ENCODE measurements around the gene ADAM19.

Gene ADAM19

GRCh38 chr5:157548513-157549282 is 26.9 kb downstream of the ADAM19 start:
- no peaks in the 10 kb centered on the region for H3K27me3 ChIP-seq (ENCODE audit: control insufficient read depth, insufficient read depth, low read length)
- no peaks in the 10 kb centered on the region; the same call in 1 of the 2 replicates for H3K4me1 ChIP-seq (ENCODE audit: control insufficient read depth, insufficient read depth, low read length)
- H3K9me3 ChIP-seq (ENCODE audit: control insufficient read depth, insufficient read depth, low read length): no peaks in the 10 kb centered on the region
- no peak overlapping the region for H3K4me3 ChIP-seq (ENCODE audit: low read length)
- H3K27ac ChIP-seq (ENCODE audit: low read length): no peak overlapping the region
- DNase-seq (ENCODE audit: low read depth, low spot score): no peak
- no CpG with 5 or more reads among the region's 4 CpGs for WGBS (ENCODE audit: insufficient coverage, insufficient read length)
- H3K36me3 ChIP-seq (ENCODE audit: control insufficient read depth, insufficient read depth, low read length): no peaks in the 10 kb centered on the region

GRCh38 chr5:157547941-157548512 is 27.5 kb downstream of the ADAM19 start:
- Histone ChIP-seq H3K27ac (ENCODE audit: low read length) (no peak overlapping the region), H3K27me3 (ENCODE audit: control insufficient read depth, insufficient read depth, low read length) (no peaks in the 10 kb centered on the region), H3K36me3 (ENCODE audit: control insufficient read depth, insufficient read depth, low read length) (no peaks in the 10 kb centered on the region), H3K9me3 (ENCODE audit: control insufficient read depth, insufficient read depth, low read length) (no peaks in the 10 kb centered on the region), H3K4me1 (ENCODE audit: control insufficient read depth, insufficient read depth, low read length) (no peaks in the 10 kb centered on the region; the same call in 1 of the 2 replicates), H3K4me3 (ENCODE audit: low read length) (no peak overlapping the region)
- DNase-seq (ENCODE audit: low read depth, low spot score): no peak
- WGBS (ENCODE audit: insufficient coverage, insufficient read length): no CpG with 5 or more reads among the region's 3 CpGs

DNA sequence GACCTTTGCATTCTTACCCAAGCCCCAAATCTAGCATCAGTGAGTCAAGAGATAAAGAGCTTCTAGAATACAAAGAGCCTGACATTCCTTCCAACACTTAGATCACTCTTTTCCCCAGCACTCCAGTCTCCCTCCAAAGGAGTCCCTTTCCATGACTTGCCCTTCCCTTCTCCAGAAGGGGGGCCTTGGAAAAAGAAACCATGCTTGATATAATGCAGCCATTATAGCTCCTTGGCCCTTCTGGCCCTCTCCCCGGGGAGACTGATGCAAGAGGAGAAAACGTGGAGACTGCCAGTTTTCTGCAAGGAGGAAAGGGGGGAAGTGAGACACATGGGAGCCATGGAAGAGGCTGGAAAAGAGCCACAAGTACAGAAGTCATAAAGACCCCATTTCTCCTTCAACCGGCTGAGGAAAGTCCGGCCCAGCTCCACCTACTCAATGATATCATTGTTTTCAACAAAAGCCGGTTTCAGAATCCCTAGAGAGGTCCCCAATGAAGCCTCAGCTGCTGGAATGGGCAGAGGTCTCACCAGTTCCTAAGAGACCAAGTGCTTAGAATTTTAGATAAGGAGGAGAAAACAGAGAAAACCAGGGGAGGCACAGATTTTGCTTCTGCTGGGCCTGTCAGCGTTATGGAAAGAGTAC is 29.0 kb downstream of the ADAM19 start:
- Histone ChIP-seq H3K4me1 (ENCODE audit: control insufficient read depth, insufficient read depth, low read length) (no peaks in the 10 kb centered on the region; the same call in 1 of the 2 replicates), H3K9me3 (ENCODE audit: control insufficient read depth, insufficient read depth, low read length) (no peaks in the 10 kb centered on the region), H3K36me3 (ENCODE audit: control insufficient read depth, insufficient read depth, low read length) (no peaks in the 10 kb centered on the region), H3K4me3 (ENCODE audit: low read length) (no peak overlapping the region), H3K27me3 (ENCODE audit: control insufficient read depth, insufficient read depth, low read length) (no peaks in the 10 kb centered on the region), H3K27ac (ENCODE audit: low read length) (no peak overlapping the region)
- WGBS (ENCODE audit: insufficient coverage, insufficient read length): no CpG with 5 or more reads among the region's 6 CpGs
- DNase-seq (ENCODE audit: low read depth, low spot score): no peak

DNA sequence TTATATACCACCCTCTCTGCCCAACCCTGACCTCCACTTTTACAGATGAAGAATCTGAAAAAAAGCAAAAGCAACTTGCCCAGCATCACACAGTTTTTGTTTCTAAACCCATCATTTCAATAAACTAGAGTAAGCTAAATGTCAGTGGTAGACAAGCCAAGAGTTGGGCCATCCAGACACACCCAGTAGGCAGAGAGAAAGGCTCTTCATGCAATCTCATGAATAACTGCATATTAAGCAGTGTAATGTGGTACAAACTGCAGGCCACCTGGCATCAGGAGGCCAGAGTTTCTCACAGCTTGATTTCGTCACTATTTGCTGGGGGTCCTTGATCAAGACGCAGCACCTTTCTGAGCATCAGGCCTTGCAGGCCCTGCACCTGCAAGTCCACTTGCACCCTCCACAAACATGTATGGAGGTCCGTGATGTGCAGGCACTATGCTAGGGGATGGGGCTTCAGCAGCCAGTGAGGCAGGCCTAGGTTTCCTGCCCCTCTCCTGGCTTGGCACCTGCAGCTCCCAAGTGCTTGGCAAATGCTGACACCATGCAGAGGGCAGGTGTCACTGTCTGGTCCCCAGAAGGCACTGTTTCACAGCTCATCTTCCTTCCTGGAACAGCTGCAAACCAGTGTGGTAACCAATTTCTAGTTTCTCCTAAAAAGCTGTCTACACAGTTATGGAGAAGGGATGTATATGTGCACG is 29.8 kb downstream of the ADAM19 start:
- Histone ChIP-seq H3K27me3 (ENCODE audit: control insufficient read depth, insufficient read depth, low read length) (no peaks in the 10 kb centered on the region), H3K9me3 (ENCODE audit: control insufficient read depth, insufficient read depth, low read length) (no peaks in the 10 kb centered on the region), H3K4me3 (ENCODE audit: low read length) (no peak overlapping the region), H3K4me1 (ENCODE audit: control insufficient read depth, insufficient read depth, low read length) (peaks cover 2% of the 10 kb centered on the region; the same call in 1 of the 2 replicates), H3K36me3 (ENCODE audit: control insufficient read depth, insufficient read depth, low read length) (no peaks in the 10 kb centered on the region), H3K27ac (ENCODE audit: low read length) (no peak overlapping the region)
- no peak for DNase-seq (ENCODE audit: low read depth, low spot score)
- WGBS (ENCODE audit: insufficient coverage, insufficient read length): no CpG with 5 or more reads among the region's 4 CpGs

- DNase-seq (ENCODE audit: low read depth, low spot score): no peak
- Histone ChIP-seq H3K27ac (ENCODE audit: low read length) (no peak overlapping the region), H3K27me3 (ENCODE audit: control insufficient read depth, insufficient read depth, low read length) (no peaks in the 10 kb centered on the region), H3K36me3 (ENCODE audit: control insufficient read depth, insufficient read depth, low read length) (no peaks in the 10 kb centered on the region), H3K4me3 (ENCODE audit: low read length) (no peak overlapping the region), H3K9me3 (ENCODE audit: control insufficient read depth, insufficient read depth, low read length) (no peaks in the 10 kb centered on the region), H3K4me1 (ENCODE audit: control insufficient read depth, insufficient read depth, low read length) (peaks cover 2% of the 10 kb centered on the region; the same call in 1 of the 2 replicates)
- WGBS (ENCODE audit: insufficient coverage, insufficient read length): no CpG with 5 or more reads among the region's 7 CpGs
Measured at GRCh38 chr5:157544623-157544989, 31.0 kb downstream of the ADAM19 start.

GRCh38 chr5:157543825-157544622 is 31.6 kb downstream of the ADAM19 start:
- peaks cover 2% of the 10 kb centered on the region; the same call in 1 of the 2 replicates for H3K4me1 ChIP-seq (ENCODE audit: control insufficient read depth, insufficient read depth, low read length)
- no peak for DNase-seq (ENCODE audit: low read depth, low spot score)
- no peaks in the 10 kb centered on the region for H3K36me3 ChIP-seq (ENCODE audit: control insufficient read depth, insufficient read depth, low read length)
- no peak overlapping the region for H3K4me3 ChIP-seq (ENCODE audit: low read length)
- no peaks in the 10 kb centered on the region for H3K9me3 ChIP-seq (ENCODE audit: control insufficient read depth, insufficient read depth, low read length)
- 100% methylated on average over 3 of the region's 10 CpGs for WGBS (ENCODE audit: insufficient coverage, insufficient read length)
- no peak overlapping the region for H3K27ac ChIP-seq (ENCODE audit: low read length)
- H3K27me3 ChIP-seq (ENCODE audit: control insufficient read depth, insufficient read depth, low read length): no peaks in the 10 kb centered on the region

- Histone ChIP-seq H3K4me3 (ENCODE audit: low read length) (no peak overlapping the region), H3K4me1 (ENCODE audit: control insufficient read depth, insufficient read depth, low read length) (0 out of 2 replicates have a peak, but pooled peaks cover 2% of the 10 kb centered on the region), H3K9me3 (ENCODE audit: control insufficient read depth, insufficient read depth, low read length) (no peaks in the 10 kb centered on the region), H3K36me3 (ENCODE audit: control insufficient read depth, insufficient read depth, low read length) (no peaks in the 10 kb centered on the region), H3K27me3 (ENCODE audit: control insufficient read depth, insufficient read depth, low read length) (no peaks in the 10 kb centered on the region), H3K27ac (ENCODE audit: low read length) (no peak overlapping the region)
- WGBS (ENCODE audit: insufficient coverage, insufficient read length): no CpG with 5 or more reads among the region's 14 CpGs
- DNase-seq (ENCODE audit: low read depth, low spot score): no peak
Measured at GRCh38 chr5:157542282-157543000, 33.1 kb downstream of the ADAM19 start.

DNA sequence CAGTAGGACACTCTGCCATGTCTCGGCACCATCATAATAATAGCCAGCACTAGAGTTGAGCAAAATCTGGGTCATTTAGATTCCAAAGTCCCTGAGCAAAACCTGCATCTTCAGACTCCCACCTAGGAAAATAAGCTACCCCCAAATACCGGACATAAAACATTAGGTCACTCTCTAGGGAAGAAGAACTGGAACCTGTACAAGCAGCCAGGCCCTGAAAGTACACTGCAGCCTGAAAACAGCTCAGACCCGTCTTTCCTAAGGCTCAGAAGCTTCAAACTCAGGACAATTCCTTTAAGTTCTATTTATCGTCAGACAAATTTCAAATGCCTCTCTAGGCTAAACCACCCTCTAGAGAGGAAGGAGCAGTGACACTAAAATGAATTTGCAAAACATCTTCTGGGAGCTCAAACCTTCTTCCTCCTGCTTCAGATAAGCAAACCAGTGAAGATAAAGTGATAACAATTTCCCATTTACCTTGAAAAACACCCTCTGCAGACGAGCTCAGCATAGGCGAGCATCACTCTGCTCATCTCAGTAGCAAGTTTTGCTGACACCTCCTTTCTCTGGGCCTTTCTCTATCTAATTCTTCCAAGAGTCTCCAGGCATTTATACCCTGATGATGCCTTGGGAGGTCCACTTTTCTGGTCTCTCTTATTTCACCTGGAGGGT is 34.0 kb downstream of the ADAM19 start:
- no peaks in the 10 kb centered on the region for H3K27me3 ChIP-seq (ENCODE audit: control insufficient read depth, insufficient read depth, low read length)
- DNase-seq (ENCODE audit: low read depth, low spot score): no peak
- no peaks in the 10 kb centered on the region for H3K9me3 ChIP-seq (ENCODE audit: control insufficient read depth, insufficient read depth, low read length)
- H3K36me3 ChIP-seq (ENCODE audit: control insufficient read depth, insufficient read depth, low read length): no peaks in the 10 kb centered on the region
- no peak overlapping the region for H3K27ac ChIP-seq (ENCODE audit: low read length)
- WGBS (ENCODE audit: insufficient coverage, insufficient read length): no CpG with 5 or more reads among the region's 6 CpGs
- 0 out of 2 replicates have a peak, but pooled peaks cover 2% of the 10 kb centered on the region for H3K4me1 ChIP-seq (ENCODE audit: control insufficient read depth, insufficient read depth, low read length)
- H3K4me3 ChIP-seq (ENCODE audit: low read length): no peak overlapping the region

Measured in iPS DF 6.9 (cell line).